HCT116 (cell line): ENCODE measurements around the gene ABHD14A.
A peak's percentile ranks its signal among the peaks of the same experiment; 100 is the strongest.

Source experiments
- ATF3 ChIP-seq: IDR thresholded peaks from 2 replicates; pipeline ENCODE4 v1.6.1; 2012
- CBX3 ChIP-seq: IDR thresholded peaks from 2 replicates; pipeline ENCODE4 v1.6.1; 2012; ENCODE audit warnings: low read depth
- CTCF ChIP-seq, 3 experiments: fragments of 200-600 bp in 1 of 3; sonication (generic) in 1 of 3; IDR thresholded peaks in 2 of 3; conservative IDR thresholded peaks in 1 of 3; 2 replicates each; pipeline ENCODE4 v1.5.1; 2012 to 2017; ENCODE audit warnings: low read depth in 2 of 3, low read length in 2 of 3, antibody characterized with exemption in 1 of 3, borderline replicate concordance in 1 of 3, control low read depth in 1 of 3, mild to moderate bottlenecking in 1 of 3, mixed read lengths in 1 of 3, mixed run types in 1 of 3, moderate library complexity in 1 of 3; ENCODE audit not compliant: insufficient read depth in 1 of 3
- EGR1 ChIP-seq: IDR thresholded peaks from 2 replicates; pipeline ENCODE4 v1.6.1; 2012; ENCODE audit warnings: low read depth
- EZH2 ChIP-seq: fragments of 200-600 bp; sonication (generic); IDR thresholded peaks from 2 replicates; pipeline ENCODE4 v1.6.1; 2017; ENCODE audit warnings: antibody characterized with exemption, mixed run types
- POLR2A ChIP-seq: IDR thresholded peaks from 2 replicates; pipeline ENCODE4 v1.7.0; 2011; ENCODE audit warnings: borderline replicate concordance; ENCODE audit not compliant: insufficient read depth, insufficient read length; ENCODE audit errors: extremely low read depth
- POLR2AphosphoS5 ChIP-seq: IDR thresholded peaks from 2 replicates; pipeline ENCODE4 v1.6.1; 2011; ENCODE audit warnings: mild to moderate bottlenecking, low read depth, low read length, moderate library complexity
- SIN3A ChIP-seq: IDR thresholded peaks from 2 replicates; pipeline ENCODE4 v1.6.1; 2012; ENCODE audit warnings: low read depth
- SP1 ChIP-seq: IDR thresholded peaks from 2 replicates; pipeline ENCODE4 v1.6.1; 2012; ENCODE audit warnings: low read depth
- YY1 ChIP-seq: IDR thresholded peaks from 2 replicates; pipeline ENCODE4 v1.6.1; 2011; ENCODE audit warnings: low read length, low read depth, moderate library complexity, mild to moderate bottlenecking; ENCODE audit not compliant: insufficient replicate concordance; ENCODE audit errors: extremely low read depth
- TF ChIP-seq, protein P1 (sequence below): IDR thresholded peaks from 2 replicates; pipeline ENCODE4 v1.6.1; 2012; ENCODE audit warnings: low read depth
- TF ChIP-seq, protein P2 (sequence below): IDR thresholded peaks from 2 replicates; pipeline ENCODE4 v1.6.1; 2011; ENCODE audit warnings: mild to moderate bottlenecking, low read length, moderate library complexity; ENCODE audit not compliant: insufficient replicate concordance; ENCODE audit errors: extremely low read depth

DNA sequence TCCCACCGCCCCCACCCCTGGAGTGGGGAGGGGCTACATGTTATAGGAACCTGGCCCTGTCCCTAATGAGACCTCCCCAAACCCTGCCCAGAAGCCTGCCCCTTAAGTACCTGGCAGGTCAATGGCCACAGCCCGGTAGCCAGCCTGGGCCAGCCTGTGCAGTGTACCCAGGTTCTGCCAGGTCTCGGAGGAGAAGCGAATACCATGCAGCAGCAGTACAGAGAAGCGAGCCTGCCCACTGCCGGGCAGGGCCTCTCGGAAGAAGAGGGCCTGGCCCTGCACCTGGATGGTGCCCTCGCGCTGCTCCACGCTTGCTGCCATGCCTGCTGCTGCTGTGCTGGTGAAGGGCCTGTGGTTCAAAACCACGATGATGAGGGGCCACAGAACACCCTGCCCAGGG is 3.5 kb upstream of the ABHD14A start:
- TF ChIP-seq CTCF (IDR thresholded peaks at IDR 0.05 in 2 of 3, conservative IDR thresholded peaks at IDR 0.05 in 1 of 3; ENCODE audit: borderline replicate concordance in 1 of 3, insufficient read depth in 1 of 3, low read depth in 2 of 3, low read length in 2 of 3) (no peak), POLR2A (no peak), POLR2AphosphoS5 (peak; percentile 6; the same call in 1 of the 2 replicates), EZH2 (no peak), YY1 (no peak), CBX3 (no peak), SIN3A (no peak), ATF3 (no peak), EGR1 (no peak), SP1 (no peak)
- TF ChIP-seq, protein P1, sequence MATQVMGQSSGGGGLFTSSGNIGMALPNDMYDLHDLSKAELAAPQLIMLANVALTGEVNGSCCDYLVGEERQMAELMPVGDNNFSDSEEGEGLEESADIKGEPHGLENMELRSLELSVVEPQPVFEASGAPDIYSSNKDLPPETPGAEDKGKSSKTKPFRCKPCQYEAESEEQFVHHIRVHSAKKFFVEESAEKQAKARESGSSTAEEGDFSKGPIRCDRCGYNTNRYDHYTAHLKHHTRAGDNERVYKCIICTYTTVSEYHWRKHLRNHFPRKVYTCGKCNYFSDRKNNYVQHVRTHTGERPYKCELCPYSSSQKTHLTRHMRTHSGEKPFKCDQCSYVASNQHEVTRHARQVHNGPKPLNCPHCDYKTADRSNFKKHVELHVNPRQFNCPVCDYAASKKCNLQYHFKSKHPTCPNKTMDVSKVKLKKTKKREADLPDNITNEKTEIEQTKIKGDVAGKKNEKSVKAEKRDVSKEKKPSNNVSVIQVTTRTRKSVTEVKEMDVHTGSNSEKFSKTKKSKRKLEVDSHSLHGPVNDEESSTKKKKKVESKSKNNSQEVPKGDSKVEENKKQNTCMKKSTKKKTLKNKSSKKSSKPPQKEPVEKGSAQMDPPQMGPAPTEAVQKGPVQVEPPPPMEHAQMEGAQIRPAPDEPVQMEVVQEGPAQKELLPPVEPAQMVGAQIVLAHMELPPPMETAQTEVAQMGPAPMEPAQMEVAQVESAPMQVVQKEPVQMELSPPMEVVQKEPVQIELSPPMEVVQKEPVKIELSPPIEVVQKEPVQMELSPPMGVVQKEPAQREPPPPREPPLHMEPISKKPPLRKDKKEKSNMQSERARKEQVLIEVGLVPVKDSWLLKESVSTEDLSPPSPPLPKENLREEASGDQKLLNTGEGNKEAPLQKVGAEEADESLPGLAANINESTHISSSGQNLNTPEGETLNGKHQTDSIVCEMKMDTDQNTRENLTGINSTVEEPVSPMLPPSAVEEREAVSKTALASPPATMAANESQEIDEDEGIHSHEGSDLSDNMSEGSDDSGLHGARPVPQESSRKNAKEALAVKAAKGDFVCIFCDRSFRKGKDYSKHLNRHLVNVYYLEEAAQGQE = no peak
- TF ChIP-seq, protein P2, sequence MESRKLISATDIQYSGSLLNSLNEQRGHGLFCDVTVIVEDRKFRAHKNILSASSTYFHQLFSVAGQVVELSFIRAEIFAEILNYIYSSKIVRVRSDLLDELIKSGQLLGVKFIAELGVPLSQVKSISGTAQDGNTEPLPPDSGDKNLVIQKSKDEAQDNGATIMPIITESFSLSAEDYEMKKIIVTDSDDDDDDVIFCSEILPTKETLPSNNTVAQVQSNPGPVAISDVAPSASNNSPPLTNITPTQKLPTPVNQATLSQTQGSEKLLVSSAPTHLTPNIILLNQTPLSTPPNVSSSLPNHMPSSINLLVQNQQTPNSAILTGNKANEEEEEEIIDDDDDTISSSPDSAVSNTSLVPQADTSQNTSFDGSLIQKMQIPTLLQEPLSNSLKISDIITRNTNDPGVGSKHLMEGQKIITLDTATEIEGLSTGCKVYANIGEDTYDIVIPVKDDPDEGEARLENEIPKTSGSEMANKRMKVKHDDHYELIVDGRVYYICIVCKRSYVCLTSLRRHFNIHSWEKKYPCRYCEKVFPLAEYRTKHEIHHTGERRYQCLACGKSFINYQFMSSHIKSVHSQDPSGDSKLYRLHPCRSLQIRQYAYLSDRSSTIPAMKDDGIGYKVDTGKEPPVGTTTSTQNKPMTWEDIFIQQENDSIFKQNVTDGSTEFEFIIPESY = no peak
